Keratinocyte (primary cell): Measurements from ENCODE around the gene SMAD6. TPM values are rescaled to one million over a fixed set of nuclear protein-coding genes. Genes with fewer than 3 reads are reported as not detected.

Experiments used
- DNase-seq: peaks from one replicate; pipeline ENCODE4 v3.0.0-alpha.2; 2011; ENCODE audit warnings: low read depth, missing footprints, low spot score
- FAIRE-seq: peaks from 2 replicates; lab custom pipeline; 2011; peaks lifted over from hg19 to GRCh38; lab: Jason Lieb, UNC
- H2AFZ ChIP-seq: 2 replicates; pipeline ENCODE4 v1.6.0; 2012; ENCODE audit warnings: low read length, control low read depth, inconsistent platforms; ENCODE audit not compliant: control insufficient read depth
- H3K27ac ChIP-seq: 2 replicates; pipeline ENCODE4 v1.5.1; 2011; ENCODE audit warnings: low read length; ENCODE audit not compliant: control insufficient read depth, insufficient read depth
- H3K27me3 ChIP-seq: 3 replicates; pipeline ENCODE4 v1.6.0; 2011; ENCODE audit warnings: low read length; ENCODE audit not compliant: control insufficient read depth, insufficient read depth; ENCODE audit errors: extremely low read depth
- H3K36me3 ChIP-seq, 2 experiments: 2 replicates in 1 of 2; 3 replicates in 1 of 2; pipeline ENCODE4 v1.5.1; 2011; ENCODE audit warnings: low read length in 2 of 2, mild to moderate bottlenecking in 1 of 2; ENCODE audit not compliant: control insufficient read depth in 2 of 2, insufficient read depth in 2 of 2; ENCODE audit errors: extremely low read depth in 1 of 2
- H3K4me1 ChIP-seq: 3 replicates; pipeline ENCODE4 v1.5.1; 2011; ENCODE audit warnings: low read length; ENCODE audit not compliant: control insufficient read depth, insufficient read depth; ENCODE audit errors: extremely low read depth
- H3K4me2 ChIP-seq: 3 replicates; pipeline ENCODE4 v1.6.0; 2011; ENCODE audit warnings: low read depth, low read length; ENCODE audit not compliant: control insufficient read depth, insufficient read depth; ENCODE audit errors: extremely low read depth
- H3K4me3 ChIP-seq, 3 experiments: fragments of 200-600 bp in 1 of 3; sonication (generic) in 1 of 3; 2 replicates in 2 of 3; 3 replicates in 1 of 3; pipeline ENCODE4 v1.5.1; 2011 to 2016; ENCODE audit warnings: low read length in 3 of 3, mild to moderate bottlenecking in 3 of 3, control low read depth in 2 of 3, inconsistent platforms in 1 of 3, low read depth in 1 of 3, mixed read lengths in 1 of 3, mixed run types in 1 of 3, moderate library complexity in 1 of 3; ENCODE audit not compliant: control insufficient read depth in 2 of 3, insufficient read depth in 2 of 3; ENCODE audit errors: extremely low read depth in 1 of 3
- H3K79me2 ChIP-seq: 2 replicates; pipeline ENCODE4 v1.6.0; 2012; ENCODE audit warnings: low read length; ENCODE audit not compliant: control insufficient read depth, insufficient read depth
- H3K9ac ChIP-seq: 3 replicates; pipeline ENCODE4 v1.6.0; 2011; ENCODE audit warnings: low read length; ENCODE audit not compliant: control insufficient read depth, insufficient read depth; ENCODE audit errors: extremely low read depth
- H3K9me1 ChIP-seq: 3 replicates; pipeline ENCODE4 v1.6.0; 2011; ENCODE audit warnings: low read length; ENCODE audit not compliant: control insufficient read depth, insufficient read depth; ENCODE audit errors: extremely low read depth
- H3K9me3 ChIP-seq: 2 replicates; pipeline ENCODE4 v1.5.1; 2012; ENCODE audit warnings: low read depth, low read length; ENCODE audit not compliant: control insufficient read depth
- H4K20me1 ChIP-seq: 3 replicates; pipeline ENCODE4 v1.6.0; 2011; ENCODE audit warnings: low read length; ENCODE audit not compliant: control insufficient read depth, insufficient read depth; ENCODE audit errors: extremely low read depth
- EZH2 ChIP-seq: IDR thresholded peaks from one replicate; pipeline ENCODE4 v1.6.1; 2012; ENCODE audit warnings: inconsistent platforms, mild to moderate bottlenecking, low read length, moderate library complexity
- dilution Hi-C: fragments of 300-500 bp; cut with MboI; formaldehyde crosslinking; loops from one replicate; pipeline ENCODE4 v1.7.0; 2020; ENCODE audit warnings: low sequenced_read_pairs; ENCODE audit not compliant: extremely low pct_ligation_motif_present
- polyA plus RNA-seq, 5 experiments: library from polyadenylated mRNA; depleted of rRNA in 3 of 5; stranded (reverse) in 3 of 5; stranded (forward) in 1 of 5; unstranded in 1 of 5; fragments of >200 nt; gene quantifications; 1 replicate in 1 of 5; 2 replicates in 3 of 5; 3 replicates in 1 of 5; pipeline versions ENCODE4 v1.2.1 to v1.2.3, GENCODE V29; 2011 to 2012; ENCODE audit warnings: missing spikeins in 2 of 5, low read depth in 1 of 5, low replicate concordance in 1 of 5
- TF ChIP-seq, protein P1 (sequence below), 3 experiments: IDR thresholded peaks in 1 of 3; conservative IDR thresholded peaks in 1 of 3; optimal IDR thresholded peaks in 1 of 3; 2 replicates in 2 of 3; 3 replicates in 1 of 3; pipeline versions ENCODE3 to v1.5.1; 2011; ENCODE audit warnings: low read length in 3 of 3, mild to moderate bottlenecking in 3 of 3, moderate library complexity in 2 of 3, control low read depth in 1 of 3, inconsistent platforms in 1 of 3; ENCODE audit not compliant: insufficient read depth in 2 of 3; ENCODE audit errors: extremely low read depth in 1 of 3

The SMAD6 gene
- polyA plus RNA-seq, 1 donor (not counting 4 experiments of a cell fraction or from before 2014, with no cell fraction given) = 0.03 TPM

DNA sequence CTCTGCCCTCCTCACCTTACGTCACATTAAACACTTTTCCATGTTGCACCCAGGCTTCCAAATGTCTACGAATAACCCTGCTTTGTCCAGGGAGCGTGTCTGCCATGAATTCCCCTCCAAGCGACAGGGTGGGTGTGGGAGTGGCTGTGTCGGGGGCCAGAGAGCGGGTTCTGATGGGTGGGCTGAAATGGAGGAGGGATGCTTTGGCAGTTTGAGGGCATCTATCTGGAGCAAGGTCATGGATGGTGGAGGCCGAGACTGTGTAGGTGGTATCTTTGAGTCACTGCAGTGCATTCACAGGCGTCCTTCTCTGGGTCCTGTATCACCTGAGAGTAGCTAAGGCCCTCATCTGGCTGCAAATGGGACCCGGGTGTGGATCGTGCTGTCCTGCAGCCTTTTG, 36.6 kb downstream of the SMAD6 start:
- Histone ChIP-seq H3K9me3 (no peaks in the 10 kb centered on the region), H3K4me1 (no peaks in the 10 kb centered on the region), H3K4me3 (no peak overlapping the region), H4K20me1 (no peaks in the 10 kb centered on the region), H3K27me3 (peaks cover 9% of the 10 kb centered on the region), H3K4me2 (no peak overlapping the region), H3K9ac (no peak overlapping the region), H3K9me1 (no peaks in the 10 kb centered on the region), H3K27ac (no peak overlapping the region), H3K79me2 (no peaks in the 10 kb centered on the region), H3K36me3 (no peaks in the 10 kb centered on the region), H2AFZ (no peak overlapping the region)
- no peak for DNase-seq
- dilution Hi-C loops = no loop called here
- TF ChIP-seq EZH2 = no peak
- TF ChIP-seq, protein P1, sequence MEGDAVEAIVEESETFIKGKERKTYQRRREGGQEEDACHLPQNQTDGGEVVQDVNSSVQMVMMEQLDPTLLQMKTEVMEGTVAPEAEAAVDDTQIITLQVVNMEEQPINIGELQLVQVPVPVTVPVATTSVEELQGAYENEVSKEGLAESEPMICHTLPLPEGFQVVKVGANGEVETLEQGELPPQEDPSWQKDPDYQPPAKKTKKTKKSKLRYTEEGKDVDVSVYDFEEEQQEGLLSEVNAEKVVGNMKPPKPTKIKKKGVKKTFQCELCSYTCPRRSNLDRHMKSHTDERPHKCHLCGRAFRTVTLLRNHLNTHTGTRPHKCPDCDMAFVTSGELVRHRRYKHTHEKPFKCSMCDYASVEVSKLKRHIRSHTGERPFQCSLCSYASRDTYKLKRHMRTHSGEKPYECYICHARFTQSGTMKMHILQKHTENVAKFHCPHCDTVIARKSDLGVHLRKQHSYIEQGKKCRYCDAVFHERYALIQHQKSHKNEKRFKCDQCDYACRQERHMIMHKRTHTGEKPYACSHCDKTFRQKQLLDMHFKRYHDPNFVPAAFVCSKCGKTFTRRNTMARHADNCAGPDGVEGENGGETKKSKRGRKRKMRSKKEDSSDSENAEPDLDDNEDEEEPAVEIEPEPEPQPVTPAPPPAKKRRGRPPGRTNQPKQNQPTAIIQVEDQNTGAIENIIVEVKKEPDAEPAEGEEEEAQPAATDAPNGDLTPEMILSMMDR (optimal IDR thresholded peaks at IDR 0.05 in 1 of 3, IDR thresholded peaks at IDR 0.05 in 1 of 3, conservative IDR thresholded peaks at IDR 0.05 in 1 of 3; ENCODE audit: extremely low read depth in 1 of 3, insufficient read depth in 2 of 3, low read length in 3 of 3) = no peak
- FAIRE-seq = no peak

DNA sequence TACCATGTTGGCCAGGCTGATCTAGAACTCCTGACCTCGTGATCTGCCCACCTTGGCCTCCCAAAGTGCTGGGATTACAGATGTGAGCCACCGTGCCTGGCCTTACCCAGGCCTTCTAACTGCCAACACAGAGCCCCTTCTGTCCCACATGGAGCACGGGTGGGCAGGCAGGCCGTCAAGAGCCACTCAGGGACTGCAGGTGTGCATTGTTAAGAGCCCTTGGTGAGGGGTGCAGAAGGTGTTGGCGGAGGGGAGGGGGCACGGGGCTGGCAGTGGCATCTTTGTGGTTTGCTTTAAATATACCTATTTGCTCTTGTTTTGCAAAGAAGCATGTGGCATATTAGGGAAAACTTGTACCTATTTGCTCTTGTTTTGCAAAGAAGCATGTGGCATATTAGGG, 37.3 kb downstream of the SMAD6 start:
- no peak overlapping the region for H3K27ac ChIP-seq
- no peaks in the 10 kb centered on the region for H3K79me2 ChIP-seq
- H3K4me3 ChIP-seq = no peak overlapping the region
- H3K9me1 ChIP-seq = no peaks in the 10 kb centered on the region
- H3K4me2 ChIP-seq = no peak overlapping the region
- H3K27me3 ChIP-seq = peaks cover 9% of the 10 kb centered on the region
- TF ChIP-seq EZH2 = no peak
- TF ChIP-seq, protein P1 (optimal IDR thresholded peaks at IDR 0.05 in 1 of 3, IDR thresholded peaks at IDR 0.05 in 1 of 3, conservative IDR thresholded peaks at IDR 0.05 in 1 of 3; ENCODE audit: extremely low read depth in 1 of 3, insufficient read depth in 2 of 3, low read length in 3 of 3) = no peak
- no peaks in the 10 kb centered on the region for H3K4me1 ChIP-seq
- no peak overlapping the region for H3K9ac ChIP-seq
- no peak for DNase-seq
- no peaks in the 10 kb centered on the region for H3K9me3 ChIP-seq
- dilution Hi-C loops = no loop called here
- no peaks in the 10 kb centered on the region for H3K36me3 ChIP-seq
- no peaks in the 10 kb centered on the region for H4K20me1 ChIP-seq
- no peak overlapping the region for H2AFZ ChIP-seq
- FAIRE-seq = no peak
